Measurements from ENCODE around the gene ATP11B.
"Not testable (repeated sequence)": the region's sequence is repeated elsewhere in the genome, so short reads cannot be mapped to it uniquely, and the experiment has no call there.

The ATP11B gene

DNA sequence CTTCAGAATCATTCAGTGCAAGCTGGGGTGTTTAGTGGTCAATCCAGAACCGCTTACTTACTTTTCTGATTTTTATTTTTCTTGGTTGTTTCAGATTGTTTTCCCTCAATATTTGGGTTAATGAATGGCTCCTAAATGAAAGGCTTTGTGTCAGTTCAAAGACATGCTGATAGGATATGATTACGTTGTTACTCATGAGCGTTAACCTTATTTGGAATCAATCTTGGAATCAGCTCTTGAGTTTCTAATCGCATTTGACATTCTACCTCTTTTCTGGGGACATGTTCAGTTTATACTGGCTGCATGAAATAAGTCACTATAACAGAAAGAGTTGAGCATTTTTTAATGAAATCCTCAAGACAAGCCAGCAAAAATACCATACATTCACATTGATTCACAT is 50.2 kb downstream of the ATP11B start:
- DNase-seq: no peak

DNA sequence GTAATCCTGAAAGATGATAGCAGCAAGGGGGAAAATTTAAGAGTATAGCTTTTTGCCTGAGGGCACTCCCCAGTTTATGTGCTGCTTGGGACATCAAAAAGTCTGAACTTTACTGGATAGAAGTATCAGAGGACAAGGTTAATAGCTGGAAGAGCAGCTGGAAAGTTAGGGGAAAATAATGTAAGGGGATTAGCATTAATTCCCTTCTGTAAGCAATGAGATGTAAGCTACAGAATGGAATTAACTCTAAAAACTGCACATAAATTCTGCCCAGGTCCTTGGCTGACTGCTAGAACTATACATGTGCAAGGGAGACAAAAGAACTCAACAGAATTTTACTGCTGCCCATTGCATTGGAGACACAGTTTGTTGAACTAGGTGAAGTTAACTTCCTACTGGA is 55.6 kb downstream of the ATP11B start:
- DNase-seq: no peak

DNA sequence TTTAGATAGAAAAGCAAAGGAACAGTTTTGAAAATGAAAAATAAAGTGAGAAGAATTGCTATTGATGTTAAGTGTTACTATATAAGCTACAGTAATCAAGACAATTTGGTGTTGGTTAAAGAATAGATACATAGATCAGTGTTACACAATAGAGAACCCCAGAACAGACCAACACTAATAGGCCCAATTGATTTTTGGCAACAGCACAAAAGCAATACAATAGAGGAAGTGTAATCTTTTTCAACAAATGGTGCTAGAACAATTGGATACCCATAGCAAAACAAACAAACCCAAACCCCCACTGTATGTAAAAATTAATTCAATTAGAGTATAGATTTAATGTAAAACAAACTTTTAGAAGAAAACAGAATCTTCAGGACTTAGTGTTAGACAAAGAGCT is 61.8 kb downstream of the ATP11B start:
- no peak for DNase-seq

DNA sequence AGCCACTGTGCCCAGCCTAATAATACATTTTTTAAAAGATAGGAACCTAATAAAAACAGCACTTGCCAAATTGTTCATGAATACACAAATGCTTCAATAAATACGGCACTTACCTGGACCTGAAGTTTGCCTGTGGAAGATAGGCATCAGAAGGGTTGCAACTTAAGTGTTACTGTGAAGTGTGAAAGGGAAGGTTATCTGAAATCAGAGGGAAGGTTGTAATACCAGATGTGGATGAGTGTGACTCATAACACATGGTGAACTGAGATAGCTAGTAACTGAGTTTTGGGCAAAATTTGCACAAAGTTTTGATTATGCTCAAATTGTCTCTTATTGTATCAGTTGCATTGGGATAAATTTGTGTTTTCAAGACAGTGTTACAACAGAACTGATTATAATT is 68.0 kb downstream of the ATP11B start:
- DNase-seq: no peak

DNA sequence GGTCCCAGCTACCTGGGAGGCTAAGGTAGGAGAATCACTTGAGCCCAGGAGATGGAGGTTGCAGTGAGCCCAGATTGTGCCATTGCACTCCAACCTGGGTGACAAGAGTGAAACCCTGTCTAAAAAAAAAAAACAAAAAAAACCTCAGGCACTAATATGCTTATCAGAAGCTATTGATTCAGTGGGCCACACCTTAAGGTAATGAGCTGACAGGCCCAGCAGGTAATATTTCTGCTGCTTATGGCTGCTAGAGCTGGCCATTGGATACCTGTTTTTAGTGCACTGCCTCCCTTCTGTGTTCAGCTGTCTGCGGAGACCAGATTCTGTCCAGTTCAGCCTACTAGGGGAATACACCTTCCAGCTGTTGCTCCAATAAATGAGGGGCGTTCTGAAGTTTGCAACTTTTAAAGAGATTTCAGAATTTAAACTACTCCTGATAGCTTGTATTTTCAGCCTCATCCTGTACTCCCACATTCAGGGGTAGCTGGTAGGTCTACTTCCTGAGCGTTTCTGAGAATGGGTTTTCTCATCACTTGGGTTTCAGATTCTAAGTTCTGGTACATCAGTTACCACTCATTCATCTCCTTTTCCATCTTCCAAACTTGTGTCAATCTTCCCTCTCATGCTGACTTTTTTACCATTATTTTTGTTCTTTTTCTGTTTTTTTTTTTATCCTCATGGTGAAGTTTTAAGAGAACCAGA is 69.0 kb downstream of the ATP11B start:
- DNase-seq: no peak

DNA sequence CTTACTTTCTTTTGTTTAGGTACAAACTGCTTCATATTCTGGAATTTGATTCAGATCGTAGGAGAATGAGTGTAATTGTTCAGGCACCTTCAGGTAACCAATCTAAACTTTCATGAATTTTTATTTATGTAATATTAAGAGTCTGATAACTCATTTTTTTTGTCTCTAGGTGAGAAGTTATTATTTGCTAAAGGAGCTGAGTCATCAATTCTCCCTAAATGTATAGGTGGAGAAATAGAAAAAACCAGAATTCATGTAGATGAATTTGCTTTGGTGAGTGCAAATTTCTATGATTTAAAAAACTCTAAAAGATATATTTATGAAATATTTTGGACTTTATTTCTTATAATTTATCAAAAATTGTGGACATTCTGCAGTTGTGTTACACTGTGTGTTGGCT is 75.8 kb downstream of the ATP11B start:
- DNase-seq: no peak

DNA sequence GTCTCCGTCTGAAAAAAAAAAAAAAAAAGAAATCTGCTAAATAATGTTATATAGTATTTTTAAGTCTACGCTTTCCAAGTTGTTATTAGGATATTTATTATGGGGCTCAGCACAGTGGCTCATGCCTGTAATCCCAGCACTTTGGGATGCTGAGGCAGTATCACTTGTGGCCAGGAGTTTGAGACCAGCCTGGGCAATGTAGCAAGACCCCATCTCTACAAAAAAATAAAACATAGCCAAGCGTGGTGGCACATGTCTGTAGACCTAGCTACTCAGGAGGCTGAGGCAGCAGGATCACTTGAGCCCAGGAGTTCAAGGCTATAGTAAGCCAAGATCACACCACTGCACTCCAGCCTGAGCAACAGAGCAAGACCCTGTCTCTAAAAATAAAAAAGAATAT is 77.6 kb downstream of the ATP11B start:
- not testable (repeated sequence) for DNase-seq

DNA sequence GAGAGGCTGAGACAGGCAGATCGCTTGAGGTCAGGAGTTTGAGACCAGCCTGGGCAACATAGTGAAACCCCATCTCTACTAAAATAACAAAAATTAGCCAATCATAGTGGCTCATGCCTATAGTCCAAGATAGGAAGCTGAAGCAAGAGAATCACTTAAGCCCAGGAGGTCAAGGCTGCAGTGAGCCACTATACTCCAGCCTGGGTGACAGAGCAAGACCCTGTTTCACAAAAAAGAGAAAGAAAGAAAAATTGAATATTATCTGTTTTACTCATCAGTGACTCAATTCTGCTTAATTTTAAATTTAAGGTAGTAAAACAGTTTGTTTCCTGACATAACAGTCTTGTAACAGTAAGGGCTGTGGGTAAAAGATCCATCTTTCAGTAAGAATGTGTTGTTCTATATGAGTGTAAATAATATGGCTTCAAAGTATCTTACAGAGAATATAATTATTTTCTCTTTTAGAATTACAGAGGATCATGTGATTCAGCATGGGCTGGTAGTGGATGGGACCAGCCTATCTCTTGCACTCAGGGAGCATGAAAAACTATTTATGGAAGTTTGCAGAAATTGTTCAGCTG is 85.8 kb downstream of the ATP11B start:
- no peak for DNase-seq

DNA sequence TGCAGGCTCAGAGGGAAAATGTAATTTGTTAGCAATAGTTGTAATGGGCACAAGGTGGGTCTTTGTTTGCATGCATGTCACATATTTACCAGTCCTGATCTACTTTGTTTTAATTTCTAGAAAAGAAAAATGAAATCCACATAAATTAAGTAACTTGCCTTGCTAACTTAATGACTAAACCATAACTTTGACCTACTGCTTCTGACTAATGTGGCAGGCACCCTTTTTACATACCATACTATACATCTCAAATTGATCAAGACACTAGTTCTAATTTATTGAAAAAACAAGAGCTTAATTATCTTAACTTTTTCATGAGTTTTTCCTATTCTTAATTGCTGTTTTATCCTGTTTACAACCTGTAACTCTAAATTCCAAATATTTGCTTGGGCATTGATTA is 93.2 kb downstream of the ATP11B start:
- DNase-seq: no peak

DNA sequence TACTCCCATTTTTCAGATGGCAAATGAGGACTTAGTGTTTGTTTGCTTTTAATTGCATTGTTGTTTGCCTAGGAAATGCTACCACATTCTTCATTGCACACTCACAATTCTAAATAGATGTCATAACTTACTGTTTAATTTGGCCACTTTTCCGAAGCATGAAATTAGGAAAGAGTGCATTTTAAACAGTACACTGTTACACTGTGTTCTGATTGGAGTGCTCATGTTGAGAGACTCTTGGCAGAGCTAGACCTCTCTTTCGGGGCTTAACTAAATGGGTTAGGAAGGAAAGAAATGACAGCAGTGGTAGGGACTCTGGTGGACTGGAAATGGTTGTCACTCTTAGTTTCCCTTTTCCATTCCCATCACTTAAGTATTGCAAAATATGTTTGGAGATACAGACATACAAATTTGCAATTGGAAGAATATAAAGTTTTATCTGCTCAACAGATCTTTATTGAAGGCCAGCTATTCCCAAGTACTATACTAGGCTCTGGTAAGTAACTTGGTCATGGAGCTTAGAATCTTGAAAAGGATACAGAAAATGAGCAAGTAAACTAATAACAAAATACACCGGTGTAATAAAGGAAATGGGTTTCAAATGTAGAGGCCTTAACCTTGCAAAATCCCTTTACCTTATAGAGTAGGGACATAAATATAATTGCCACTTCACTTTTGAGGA is 96.8 kb downstream of the ATP11B start:
- DNase-seq: no peak

DNA sequence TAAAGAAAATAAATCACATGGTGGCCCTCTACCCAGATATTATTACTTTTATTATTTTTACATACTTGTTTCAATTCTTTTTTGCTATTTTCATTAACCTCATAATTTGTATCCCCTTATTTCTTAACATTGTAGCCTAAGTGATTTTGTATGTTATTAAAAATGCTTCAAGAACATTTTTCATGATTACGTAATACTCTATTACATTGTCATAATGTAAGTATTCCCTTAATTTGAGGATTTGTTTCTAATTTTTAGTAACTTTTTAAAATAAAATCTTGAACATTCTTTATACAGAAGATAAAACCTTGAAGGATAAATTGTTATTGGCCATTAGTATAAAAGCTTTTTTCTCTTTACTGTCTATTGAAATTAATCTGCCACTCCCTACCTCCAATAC is 98.1 kb downstream of the ATP11B start:
- DNase-seq: no peak

DNA sequence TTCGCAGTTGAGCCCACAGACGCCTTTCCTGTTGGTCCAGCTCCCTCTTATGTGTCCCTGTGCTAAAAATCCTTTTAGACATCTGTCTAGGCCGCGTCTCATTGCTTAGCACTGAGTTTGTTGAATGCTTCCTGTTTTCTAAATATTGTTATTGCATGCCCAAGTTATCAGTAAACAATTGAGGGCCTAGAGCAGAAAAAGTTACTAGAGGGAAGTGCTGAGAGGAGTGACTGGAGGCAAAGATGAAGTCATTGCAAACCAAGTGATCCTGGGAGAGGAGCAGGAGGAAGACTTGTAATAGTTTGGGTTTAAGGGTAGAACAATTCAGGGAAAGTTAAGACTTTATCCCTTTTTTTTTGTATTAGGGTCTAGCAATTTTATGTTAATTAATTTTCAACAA is 98.9 kb downstream of the ATP11B start:
- no peak for DNase-seq

DNA sequence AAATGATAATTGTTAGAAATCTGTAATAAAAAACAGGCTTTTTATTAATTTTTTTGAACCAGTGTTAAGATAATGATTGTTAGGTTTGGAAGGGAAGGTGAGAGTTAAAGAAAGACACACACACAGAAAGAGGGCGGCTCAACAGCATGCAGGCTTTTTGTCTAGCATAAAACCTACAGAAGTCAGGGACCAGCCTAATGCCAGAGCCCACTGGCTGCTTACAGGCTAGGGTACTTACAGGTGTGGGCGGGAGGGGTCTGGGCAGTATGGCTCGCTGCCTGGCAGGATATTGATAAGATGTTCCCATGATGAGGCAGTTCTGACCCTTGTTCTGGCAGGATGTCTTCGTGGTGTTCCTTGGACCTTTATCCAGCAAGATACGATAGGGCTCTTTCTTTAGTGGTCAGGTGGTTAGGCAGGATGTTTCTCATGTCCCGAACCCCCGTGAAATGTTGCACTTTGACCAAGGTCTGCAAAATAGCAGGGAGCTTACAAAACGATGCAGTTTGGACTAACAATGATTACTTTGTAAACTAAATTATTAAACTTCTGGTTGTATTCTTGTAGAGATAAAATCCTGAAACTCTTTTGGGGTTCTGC is 102.3 kb downstream of the ATP11B start:
- DNase-seq: no peak

DNA sequence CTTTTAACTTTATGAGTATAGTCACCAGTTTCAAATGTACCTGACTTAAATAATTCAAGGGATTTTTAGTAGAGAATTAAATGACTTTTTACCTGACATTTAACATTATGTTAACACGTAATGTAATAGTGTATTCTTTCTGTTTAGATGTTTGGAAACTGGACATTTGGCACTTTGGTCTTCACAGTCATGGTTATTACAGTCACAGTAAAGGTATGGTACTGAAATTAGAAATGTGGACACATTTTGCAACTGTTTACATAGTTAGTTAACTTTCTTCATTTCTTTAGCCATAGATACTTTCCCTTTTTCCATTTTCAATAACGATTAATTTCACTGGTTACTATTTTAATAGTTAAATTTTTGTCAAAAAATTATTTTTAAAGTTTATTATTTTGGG is 103.2 kb downstream of the ATP11B start:
- DNase-seq: no peak

DNA sequence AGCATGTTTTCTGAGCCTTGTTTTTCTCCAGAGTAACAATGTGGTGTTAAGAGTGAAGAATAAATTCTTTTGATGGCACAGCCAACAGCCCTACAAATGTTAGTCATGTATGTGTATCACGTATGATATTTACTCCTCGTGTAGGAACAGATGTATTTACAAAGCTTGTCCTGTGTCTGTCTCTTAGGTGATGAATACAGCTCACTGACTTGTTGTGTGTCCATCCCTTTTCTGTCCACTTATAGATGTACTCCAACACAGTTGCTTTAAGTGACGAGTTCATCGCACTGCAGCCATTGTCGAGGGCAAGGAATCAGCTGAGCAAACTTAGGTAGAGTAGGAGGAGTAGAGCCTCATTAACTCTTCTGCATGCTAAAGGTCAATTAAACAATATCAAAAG is 108.9 kb downstream of the ATP11B start:
- DNase-seq: no peak

DNA sequence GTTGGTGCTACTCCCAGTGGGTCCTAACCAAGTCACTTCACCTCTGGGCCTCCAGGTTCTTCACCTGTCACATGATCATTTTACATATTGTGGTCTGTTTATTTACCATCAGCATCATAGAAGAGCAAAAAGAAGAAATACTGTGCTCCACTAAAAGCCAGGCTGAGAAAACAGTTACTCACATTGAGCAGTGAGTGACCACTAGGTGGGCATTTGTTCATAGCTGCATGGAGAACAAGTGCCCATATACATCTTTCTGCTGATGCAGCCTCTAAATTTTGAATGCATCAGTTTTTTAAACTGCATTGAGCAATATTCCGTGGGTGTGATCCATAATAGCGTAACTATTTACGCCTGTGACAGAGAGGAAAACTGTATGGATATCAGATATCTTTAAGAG is 110.9 kb downstream of the ATP11B start:
- DNase-seq: no peak

DNA sequence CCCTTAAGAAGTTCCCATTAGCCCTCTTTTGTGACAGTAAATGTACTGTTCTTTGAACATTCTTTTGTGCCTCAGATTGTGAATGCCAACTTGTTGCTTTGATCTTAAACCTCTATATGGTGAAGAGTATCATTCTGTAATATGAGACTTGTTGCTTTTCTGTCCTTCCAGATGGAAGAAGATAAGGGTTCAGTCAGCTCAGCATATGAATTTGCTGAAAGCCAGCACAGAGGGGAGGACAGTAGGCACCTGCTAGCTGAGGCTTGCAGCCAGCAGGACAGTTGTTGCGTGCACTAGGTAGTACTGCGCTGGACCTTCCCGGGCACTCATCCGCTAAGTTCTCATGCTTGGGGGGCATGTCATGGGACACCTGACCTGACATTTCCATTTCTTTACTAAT is 112.3 kb downstream of the ATP11B start:
- DNase-seq: no peak

DNA sequence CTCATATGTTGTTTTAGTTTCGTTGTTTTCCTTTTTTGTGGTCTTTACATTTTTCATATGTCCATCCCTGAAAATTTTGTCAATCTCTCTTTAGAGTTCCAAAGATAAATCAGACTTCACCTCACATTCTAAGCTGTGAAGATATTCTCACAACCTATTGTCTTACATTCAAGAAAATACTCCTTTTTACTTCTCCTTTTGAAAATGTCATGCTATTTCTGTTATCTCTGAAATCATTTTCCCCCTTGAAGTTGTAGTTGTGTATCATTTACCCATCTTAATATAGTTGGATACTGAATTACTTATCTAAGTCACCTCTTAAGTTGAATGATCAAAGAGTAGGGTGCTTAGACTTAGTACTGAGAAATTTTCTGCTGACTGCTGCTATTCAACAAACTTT is 112.7 kb downstream of the ATP11B start:
- no peak for DNase-seq

DNA sequence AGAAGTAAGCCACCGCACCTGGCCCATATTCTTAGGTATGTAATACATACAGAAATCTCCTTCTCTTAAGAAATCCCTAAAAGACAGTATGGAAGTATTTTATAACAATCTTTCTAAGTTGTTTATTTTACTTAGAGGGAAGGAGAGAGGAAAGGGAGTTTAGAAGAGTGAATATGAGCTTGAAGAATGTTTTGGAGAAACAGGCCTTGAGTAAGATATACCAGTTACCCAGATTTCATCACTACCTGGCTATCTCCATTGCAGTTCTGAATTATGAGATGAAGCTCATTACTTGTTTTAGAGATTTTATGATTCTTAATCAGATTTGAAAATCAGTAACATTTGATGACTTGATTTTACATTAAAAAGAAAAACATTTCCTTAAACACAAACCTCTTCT is 115.2 kb downstream of the ATP11B start:
- no peak for DNase-seq

DNA sequence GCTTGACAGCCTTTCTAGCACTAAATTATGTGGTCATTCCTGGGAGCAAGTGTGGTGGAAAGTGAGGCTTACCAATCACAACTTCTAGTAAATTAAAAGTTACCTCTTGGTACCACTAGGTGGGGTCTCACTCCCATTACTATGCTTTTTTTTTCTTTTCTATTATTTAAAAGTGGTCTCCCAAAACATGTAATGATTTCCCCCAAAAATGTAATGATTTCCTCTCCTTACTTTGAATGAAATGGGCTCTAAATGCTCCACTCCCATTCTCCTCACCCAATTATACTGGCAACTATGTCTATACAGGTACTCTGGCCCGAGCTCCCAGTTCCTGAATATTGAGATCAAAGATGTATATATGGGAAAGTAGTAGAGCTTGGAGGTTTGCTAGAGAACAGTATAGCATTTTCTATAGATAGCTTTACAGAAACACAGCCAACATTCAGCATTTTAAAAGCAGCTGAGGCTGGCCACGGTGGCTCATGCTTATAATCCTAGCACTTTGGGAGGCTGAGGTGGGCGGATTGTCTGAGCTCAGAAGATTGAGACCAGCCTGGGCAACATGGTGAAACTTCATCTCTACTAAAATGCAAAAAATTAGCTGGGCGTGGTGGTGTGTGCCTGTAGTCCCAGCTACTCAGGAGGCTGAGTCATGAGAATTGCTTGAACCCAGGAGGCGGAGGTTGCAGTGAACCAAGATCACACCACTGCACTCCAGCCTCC is 116.2 kb downstream of the ATP11B start:
- DNase-seq: no peak

DNA sequence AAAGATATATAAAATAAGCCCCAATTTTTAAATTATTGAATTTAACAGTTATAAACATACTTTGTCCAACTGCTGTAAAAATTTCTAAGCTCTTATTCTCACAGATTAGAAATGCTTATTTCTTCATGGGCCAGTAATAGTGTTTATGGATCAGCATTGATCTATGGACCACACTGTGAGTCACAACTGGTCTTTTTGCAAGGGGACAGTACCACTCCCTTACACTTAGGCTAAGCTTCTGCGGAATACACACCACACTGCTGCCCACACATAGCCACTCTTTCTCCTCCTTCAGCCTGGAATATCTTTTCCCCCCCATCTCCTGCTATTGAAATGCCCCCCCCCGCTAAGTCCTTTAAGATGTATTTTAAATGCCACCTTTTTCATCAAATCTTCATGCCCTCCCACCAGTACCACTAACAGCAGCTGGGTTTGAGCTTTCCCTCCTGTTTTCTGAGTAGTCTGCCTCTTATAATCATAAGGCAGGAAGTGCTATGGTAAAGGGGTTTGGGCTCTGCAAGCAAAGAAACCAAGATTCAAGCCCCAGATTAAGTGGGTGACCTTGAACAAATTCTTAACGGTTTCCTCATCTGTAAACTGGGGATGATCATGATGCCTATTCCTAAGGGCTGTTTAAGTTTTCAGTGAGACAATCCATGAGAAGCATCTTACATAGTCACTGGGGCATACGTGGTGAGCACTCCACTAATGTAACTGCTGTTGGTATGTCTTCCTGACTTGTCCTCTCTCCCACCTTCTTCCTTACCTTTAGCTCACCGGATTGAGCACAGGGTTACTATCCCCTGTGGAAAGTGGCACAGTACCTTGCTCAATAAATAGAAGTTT is 117.9 kb downstream of the ATP11B start:
- peak; percentile 1 for DNase-seq

DNA sequence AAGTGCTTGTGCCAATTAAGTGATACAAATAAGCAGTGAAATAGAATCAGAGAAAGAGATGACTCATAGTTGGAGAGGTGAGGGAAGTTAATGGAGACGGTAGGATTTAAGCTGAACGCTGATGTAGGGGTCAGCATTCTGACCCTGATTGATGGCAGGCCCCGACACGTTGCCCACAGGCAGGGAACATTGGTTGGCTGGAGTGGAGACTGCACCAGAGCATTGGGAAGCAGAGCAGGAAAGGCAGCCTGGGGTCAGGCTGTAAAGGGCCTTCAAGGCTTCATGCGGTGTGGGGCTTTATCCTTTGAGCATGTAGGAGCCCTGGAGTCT is 118.4 kb downstream of the ATP11B start:
- no peak for DNase-seq

DNA sequence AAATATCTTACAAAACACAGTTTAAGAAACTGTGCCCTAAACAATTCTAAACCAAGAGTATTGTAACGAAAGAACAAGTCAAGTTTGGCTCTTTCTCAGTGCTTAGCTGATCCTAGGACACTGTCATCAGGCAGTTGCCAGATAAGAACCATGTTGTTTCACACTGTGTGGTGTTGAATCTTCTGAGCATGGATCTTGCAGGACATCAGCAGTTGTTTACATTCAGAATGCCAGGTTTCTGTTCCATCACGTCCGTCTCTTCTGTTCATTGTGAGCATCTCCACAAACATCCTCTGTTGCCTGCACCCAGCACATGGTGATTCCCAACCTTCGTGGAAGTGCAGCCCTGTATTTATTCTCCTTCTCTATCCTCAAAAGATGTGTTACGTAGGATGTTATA is 119.2 kb downstream of the ATP11B start:
- DNase-seq: no peak
